ENCODE results near the gene SNTG2. TPM values are rescaled to one million over a fixed set of nuclear protein-coding genes. Genes with fewer than 3 reads are reported as not detected.

The SNTG2 gene
- total RNA-seq, 2 donors from 2014 or later = 0.72 to 1.0 TPM

GRCh38 chr2:1353124-1353523 is 402.5 kb downstream of the SNTG2 start:
- no peak overlapping the region for H3K27ac ChIP-seq
- no peak overlapping the region for H3K4me3 ChIP-seq
- intact Hi-C loops (cut with DNase I) = no loop called here
- no peaks in the 10 kb centered on the region for H3K4me1 ChIP-seq
- no peaks in the 10 kb centered on the region for H3K36me3 ChIP-seq
- no peaks in the 10 kb centered on the region for H3K27me3 ChIP-seq
- no peaks in the 10 kb centered on the region for H3K9me3 ChIP-seq
- DNase-seq = no peak
- H3K9ac ChIP-seq (ENCODE audit: low read depth in 2 of 2, low read length in 2 of 2) = no peak overlapping the region
- no peak for TF ChIP-seq CTCF (IDR thresholded peaks at IDR 0.05)

GRCh38 chr2:1353543-1353942 is 402.9 kb downstream of the SNTG2 start:
- no peak for TF ChIP-seq CTCF (IDR thresholded peaks at IDR 0.05)
- no peaks in the 10 kb centered on the region for H3K27me3 ChIP-seq

GRCh38 chr2:1360144-1360543 is 409.5 kb downstream of the SNTG2 start:
- intact Hi-C loops (cut with DNase I) = no loop called here
- TF ChIP-seq CTCF (IDR thresholded peaks at IDR 0.05) = no peak
- H3K4me1 ChIP-seq = no peaks in the 10 kb centered on the region

More at GRCh38 chr2:1353543-1353942, 402.9 kb downstream of the SNTG2 start:
- no peaks in the 10 kb centered on the region for H3K9me3 ChIP-seq
- no peak for DNase-seq
- H3K36me3 ChIP-seq = no peaks in the 10 kb centered on the region
- H3K9ac ChIP-seq (ENCODE audit: low read depth in 2 of 2, low read length in 2 of 2) = no peak overlapping the region
- no peaks in the 10 kb centered on the region for H3K4me1 ChIP-seq
- no peak overlapping the region for H3K27ac ChIP-seq
- intact Hi-C loops (cut with DNase I) = no loop called here
- no peak overlapping the region for H3K4me3 ChIP-seq

GRCh38 chr2:1360557-1361250 is 410.1 kb downstream of the SNTG2 start:
- Histone ChIP-seq H3K27ac (no peak overlapping the region), H3K27me3 (no peaks in the 10 kb centered on the region), H3K4me3 (no peak overlapping the region), H3K36me3 (no peaks in the 10 kb centered on the region), H3K9ac (ENCODE audit: low read depth in 2 of 2, low read length in 2 of 2) (no peak overlapping the region), H3K9me3 (no peaks in the 10 kb centered on the region), H3K4me1 (no peaks in the 10 kb centered on the region)
- TF ChIP-seq CTCF (IDR thresholded peaks at IDR 0.05) = no peak
- intact Hi-C loops (cut with DNase I) = no loop called here
- DNase-seq = no peak

More at GRCh38 chr2:1360144-1360543, 409.5 kb downstream of the SNTG2 start:
- no peak overlapping the region for H3K27ac ChIP-seq
- H3K9me3 ChIP-seq = no peaks in the 10 kb centered on the region
- no peak for DNase-seq
- no peak overlapping the region for H3K9ac ChIP-seq (ENCODE audit: low read depth in 2 of 2, low read length in 2 of 2)
- no peaks in the 10 kb centered on the region for H3K36me3 ChIP-seq
- H3K27me3 ChIP-seq = no peaks in the 10 kb centered on the region
- H3K4me3 ChIP-seq = no peak overlapping the region

- Histone ChIP-seq H3K9ac (ENCODE audit: low read depth in 2 of 2, low read length in 2 of 2) (no peak overlapping the region), H3K9me3 (no peaks in the 10 kb centered on the region), H3K4me3 (no peak overlapping the region), H3K4me1 (no peaks in the 10 kb centered on the region), H3K36me3 (no peaks in the 10 kb centered on the region), H3K27me3 (no peaks in the 10 kb centered on the region), H3K27ac (no peak overlapping the region)
- no peak for DNase-seq
- intact Hi-C loops (cut with DNase I) = no loop called here
- TF ChIP-seq CTCF (IDR thresholded peaks at IDR 0.05) = no peak
Measured at GRCh38 chr2:1363367-1363766, 412.7 kb downstream of the SNTG2 start.
